NB4 (cell line): ENCODE results near the gene PPP1R9A.

Source experiments
- DNase-seq: peaks from one replicate; pipeline ENCODE4 v3.0.0; 2010; ENCODE audit warnings: low read depth
- H3K4me3 ChIP-seq: one replicate; pipeline ENCODE4 v1.5.1; 2011; ENCODE audit warnings: mild to moderate bottlenecking, low read depth, low read length, moderate library complexity
- CTCF ChIP-seq: IDR thresholded peaks from one replicate; pipeline ENCODE4 v1.5.1; 2012; ENCODE audit warnings: low read depth, low read length
- MAX ChIP-seq: IDR thresholded peaks from 2 replicates; pipeline ENCODE4 v1.6.1; 2011; ENCODE audit warnings: low read depth, low read length
- MYC ChIP-seq: IDR thresholded peaks from 2 replicates; pipeline ENCODE4 v1.6.1; 2011; ENCODE audit warnings: low read depth, low read length
- POLR2A ChIP-seq: IDR thresholded peaks from 2 replicates; pipeline ENCODE4 v1.6.1; 2011; ENCODE audit warnings: mild to moderate bottlenecking; ENCODE audit not compliant: insufficient read length; ENCODE audit errors: extremely low read depth

The PPP1R9A gene

GRCh38 chr7:95089414-95090315 is 182.3 kb downstream of the PPP1R9A start:
- H3K4me3 ChIP-seq, result no peak overlapping the region
- TF ChIP-seq CTCF, result no peak
- TF ChIP-seq MYC, result no peak
- TF ChIP-seq POLR2A, result no peak
- TF ChIP-seq MAX, result no peak
- no peak for DNase-seq

- DNase-seq, result no peak
- H3K4me3 ChIP-seq, result no peak overlapping the region
- TF ChIP-seq POLR2A, result no peak
- no peak for TF ChIP-seq MYC
- TF ChIP-seq MAX, result no peak
- TF ChIP-seq CTCF, result no peak
Measured at GRCh38 chr7:95092324-95092723, 184.9 kb downstream of the PPP1R9A start.

GRCh38 chr7:95095259-95095965 is 188.0 kb downstream of the PPP1R9A start:
- no peak for TF ChIP-seq MYC
- TF ChIP-seq POLR2A, result no peak
- no peak for TF ChIP-seq CTCF
- TF ChIP-seq MAX, result no peak
- DNase-seq, result no peak
- no peak overlapping the region for H3K4me3 ChIP-seq

- TF ChIP-seq MAX, result no peak
- no peak for TF ChIP-seq CTCF
Measured at GRCh38 chr7:95095966-95096540, 188.7 kb downstream of the PPP1R9A start.

GRCh38 chr7:95097291-95097690 is 189.9 kb downstream of the PPP1R9A start:
- DNase-seq, result no peak
- no peak overlapping the region for H3K4me3 ChIP-seq
- TF ChIP-seq MYC, result no peak
- no peak for TF ChIP-seq CTCF
- TF ChIP-seq POLR2A, result no peak
- TF ChIP-seq MAX, result no peak

More at GRCh38 chr7:95095966-95096540, 188.7 kb downstream of the PPP1R9A start:
- no peak overlapping the region for H3K4me3 ChIP-seq
- DNase-seq, result no peak
